ENCODE measurements around the gene CFAP65.

Gene CFAP65

GRCh38 chr2:219032051-219032745 lies 9.1 kb downstream of the CFAP65 start:
- Histone ChIP-seq H3K4me1 (ENCODE audit: insufficient read depth, low read length) (peaks cover 2% of the 10 kb centered on the region), H3K4me3 (ENCODE audit: low read length) (no peak overlapping the region), H2AFZ (ENCODE audit: low read depth, low read length) (no peak overlapping the region), H3K9me3 (ENCODE audit: low read length) (no peaks in the 10 kb centered on the region), H3K27me3 (ENCODE audit: insufficient read depth, low read length) (peaks cover 12% of the 10 kb centered on the region), H3K36me3 (ENCODE audit: insufficient read depth, low read length) (no peaks in the 10 kb centered on the region)

DNA sequence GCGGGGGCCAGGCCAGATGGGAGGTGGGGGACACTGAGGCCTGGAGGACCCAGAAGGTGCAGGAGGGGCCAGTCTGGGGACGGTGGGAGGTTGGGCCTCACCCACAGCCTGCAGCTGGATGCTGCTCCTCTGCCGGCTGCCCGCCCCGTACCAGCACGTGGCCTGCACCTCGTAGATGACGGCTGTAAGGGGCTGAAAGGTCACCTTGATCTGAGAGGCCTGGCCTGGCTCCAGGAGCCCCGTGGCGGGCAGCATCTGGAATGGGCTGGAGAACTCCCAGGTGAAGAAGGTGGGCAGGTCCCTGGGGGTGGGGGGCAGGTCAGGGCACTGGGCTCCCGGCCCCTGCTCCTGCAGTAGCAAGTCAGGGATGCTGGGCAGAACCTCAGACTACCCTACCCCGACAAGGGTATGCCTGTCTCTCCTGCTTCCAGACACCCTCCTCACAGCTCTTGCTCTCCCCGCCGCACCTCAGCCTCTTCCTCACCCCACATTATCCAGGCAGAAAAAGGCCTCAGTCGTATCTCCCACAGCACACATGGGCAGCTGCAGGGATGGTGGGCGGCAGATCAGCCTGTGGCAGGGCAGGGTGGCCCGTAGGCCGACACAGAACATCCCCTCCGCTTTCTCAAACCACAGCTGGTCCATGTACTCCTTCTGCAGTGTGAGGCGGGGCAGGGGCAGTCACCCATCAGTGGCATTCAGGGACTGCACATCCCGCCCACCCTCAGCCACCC lies 10.1 kb downstream of the CFAP65 start:
- H2AFZ ChIP-seq (ENCODE audit: low read depth, low read length): no peak overlapping the region
- no peak overlapping the region for H3K4me3 ChIP-seq (ENCODE audit: low read length)
- no peaks in the 10 kb centered on the region for H3K36me3 ChIP-seq (ENCODE audit: insufficient read depth, low read length)
- peaks cover 2% of the 10 kb centered on the region for H3K4me1 ChIP-seq (ENCODE audit: insufficient read depth, low read length)
- H3K27me3 ChIP-seq (ENCODE audit: insufficient read depth, low read length): peaks cover 12% of the 10 kb centered on the region
- no peaks in the 10 kb centered on the region for H3K9me3 ChIP-seq (ENCODE audit: low read length)

DNA sequence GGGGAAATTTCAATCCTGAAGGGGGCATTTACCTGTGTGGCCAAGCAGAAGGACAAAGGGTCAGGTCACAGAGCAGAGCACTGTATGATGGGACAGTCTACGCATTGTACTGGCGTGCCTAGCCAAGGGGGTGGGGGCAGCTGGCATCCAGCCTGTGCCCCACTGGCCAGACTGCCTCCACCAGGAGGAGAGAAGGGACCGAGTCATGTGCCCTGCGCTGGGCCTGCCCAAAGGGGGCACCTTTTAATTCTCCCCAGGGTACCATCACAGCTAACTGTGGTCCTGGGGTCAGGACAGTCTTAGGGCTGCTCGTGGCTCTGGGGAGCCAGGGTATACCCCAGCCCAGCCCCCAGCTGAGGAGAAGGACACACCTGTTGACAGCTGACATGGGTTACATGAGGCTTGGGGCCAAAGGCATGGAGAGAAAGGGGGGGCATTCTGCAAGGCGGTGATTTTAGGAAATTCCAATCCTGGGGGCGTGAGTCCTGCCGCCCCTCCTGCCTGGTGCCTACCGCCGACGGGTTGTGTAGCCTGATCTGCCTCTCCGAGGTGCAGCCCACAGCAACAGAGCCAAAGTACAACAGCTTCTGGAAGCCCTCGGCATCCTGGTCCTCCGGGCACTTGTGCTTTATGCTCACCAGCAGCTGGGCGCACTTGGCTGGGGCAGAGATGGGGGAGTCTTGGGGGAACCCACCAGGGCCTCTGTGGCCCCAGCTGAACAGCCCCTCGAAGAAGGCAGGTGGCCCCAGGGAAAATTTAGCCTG lies 11.0 kb downstream of the CFAP65 start:
- Histone ChIP-seq H3K36me3 (ENCODE audit: insufficient read depth, low read length) (no peaks in the 10 kb centered on the region), H3K9me3 (ENCODE audit: low read length) (no peaks in the 10 kb centered on the region), H3K4me3 (ENCODE audit: low read length) (no peak overlapping the region), H3K4me1 (ENCODE audit: insufficient read depth, low read length) (peaks cover 2% of the 10 kb centered on the region), H3K27me3 (ENCODE audit: insufficient read depth, low read length) (peaks cover 12% of the 10 kb centered on the region), H2AFZ (ENCODE audit: low read depth, low read length) (no peak overlapping the region)

DNA sequence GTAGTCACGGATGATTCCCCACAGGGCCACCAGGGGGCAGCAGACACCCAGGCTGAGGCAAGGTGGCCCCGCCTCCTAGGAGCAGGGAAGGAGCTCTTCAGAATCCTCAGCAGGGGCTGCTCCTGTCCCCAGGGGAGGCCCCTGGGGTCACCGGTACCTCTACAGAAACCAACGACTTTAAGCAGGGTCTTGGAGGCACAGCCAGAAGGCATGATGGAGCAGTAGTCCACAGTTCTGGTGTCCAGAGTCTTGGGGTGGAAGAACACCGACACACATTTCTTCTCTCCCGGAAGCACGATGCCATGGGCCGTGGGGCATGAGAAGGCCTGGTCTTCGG lies 11.5 kb downstream of the CFAP65 start:
- Histone ChIP-seq H3K36me3 (ENCODE audit: insufficient read depth, low read length) (no peaks in the 10 kb centered on the region), H3K4me1 (ENCODE audit: insufficient read depth, low read length) (peaks cover 2% of the 10 kb centered on the region), H3K9me3 (ENCODE audit: low read length) (no peaks in the 10 kb centered on the region), H3K4me3 (ENCODE audit: low read length) (no peak overlapping the region), H3K27me3 (ENCODE audit: insufficient read depth, low read length) (peaks cover 12% of the 10 kb centered on the region), H2AFZ (ENCODE audit: low read depth, low read length) (no peak overlapping the region)

DNA sequence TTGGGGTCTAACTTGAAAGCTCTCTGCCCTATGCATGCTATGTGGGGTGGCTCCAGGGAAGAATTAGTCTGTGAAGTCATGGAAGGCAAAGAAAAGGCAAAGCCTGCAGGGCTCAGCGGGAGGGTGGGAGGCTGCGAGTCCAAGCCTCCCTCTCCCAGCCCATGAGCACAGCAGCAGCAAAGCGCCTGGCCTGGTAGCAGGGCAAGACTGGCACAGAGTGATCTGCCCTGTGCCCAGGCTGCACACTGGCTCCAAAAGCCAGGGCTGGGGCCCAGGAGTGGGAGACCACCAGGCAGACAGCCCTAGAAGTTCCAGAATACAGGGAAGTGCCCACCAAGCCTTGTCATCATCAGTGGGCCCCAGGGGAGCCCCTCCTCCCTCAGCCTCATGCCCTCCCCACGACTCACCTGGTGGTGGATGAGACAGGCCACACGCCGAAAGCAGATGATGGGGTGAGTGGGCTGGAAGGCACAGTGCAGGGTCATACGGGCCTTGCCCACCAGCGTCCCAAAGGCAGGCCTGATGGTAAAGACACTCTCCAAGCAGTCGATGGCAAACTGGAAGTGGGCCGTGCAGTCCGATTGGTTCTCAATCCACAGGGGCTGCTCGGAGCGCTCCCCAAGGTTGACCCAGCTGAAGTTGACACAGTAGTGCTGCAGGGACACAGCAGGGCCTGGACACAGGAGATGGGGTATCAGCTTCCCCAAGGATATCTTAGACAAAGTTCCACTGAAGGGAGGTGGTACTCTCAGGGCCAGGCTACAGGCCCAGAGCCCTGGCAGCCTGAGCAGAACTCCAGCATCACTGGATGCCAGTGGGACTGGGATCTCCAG lies 12.1 kb downstream of the CFAP65 start:
- peaks cover 5% of the 10 kb centered on the region for H3K4me1 ChIP-seq (ENCODE audit: insufficient read depth, low read length)
- H3K27me3 ChIP-seq (ENCODE audit: insufficient read depth, low read length): peaks cover 12% of the 10 kb centered on the region
- no peak overlapping the region for H2AFZ ChIP-seq (ENCODE audit: low read depth, low read length)
- no peaks in the 10 kb centered on the region for H3K36me3 ChIP-seq (ENCODE audit: insufficient read depth, low read length)
- H3K9me3 ChIP-seq (ENCODE audit: low read length): no peaks in the 10 kb centered on the region
- no peak overlapping the region for H3K4me3 ChIP-seq (ENCODE audit: low read length)

DNA sequence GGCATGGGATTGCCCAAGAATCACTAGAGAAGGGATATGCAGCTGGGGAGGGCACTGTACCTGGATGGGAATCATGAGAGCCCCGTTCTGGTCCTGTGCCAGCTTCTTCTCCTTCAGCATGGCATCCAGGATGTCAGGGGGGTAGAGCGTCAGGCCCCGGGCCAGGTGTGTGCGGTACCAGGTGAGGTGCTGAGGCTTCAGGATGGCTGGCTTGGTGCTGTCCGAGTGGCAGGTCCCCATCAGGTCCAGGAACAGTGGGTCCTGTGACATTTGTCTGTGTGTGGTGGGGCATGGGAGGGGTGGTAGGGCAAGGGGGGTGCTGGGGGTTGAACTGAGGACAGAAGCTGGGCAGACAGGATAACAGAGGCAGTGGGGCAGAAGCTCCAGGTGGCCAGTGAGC lies 13.2 kb downstream of the CFAP65 start:
- peaks cover 19% of the 10 kb centered on the region for H3K27me3 ChIP-seq (ENCODE audit: insufficient read depth, low read length)
- no peaks in the 10 kb centered on the region for H3K9me3 ChIP-seq (ENCODE audit: low read length)
- H3K36me3 ChIP-seq (ENCODE audit: insufficient read depth, low read length): no peaks in the 10 kb centered on the region
- H2AFZ ChIP-seq (ENCODE audit: low read depth, low read length): no peak overlapping the region
- H3K4me3 ChIP-seq (ENCODE audit: low read length): no peak overlapping the region
- peaks cover 10% of the 10 kb centered on the region for H3K4me1 ChIP-seq (ENCODE audit: insufficient read depth, low read length)

GRCh38 chr2:219027511-219028055 lies 13.7 kb downstream of the CFAP65 start:
- H3K27me3 ChIP-seq (ENCODE audit: insufficient read depth, low read length): peaks cover 21% of the 10 kb centered on the region
- no peaks in the 10 kb centered on the region for H3K9me3 ChIP-seq (ENCODE audit: low read length)

DNA sequence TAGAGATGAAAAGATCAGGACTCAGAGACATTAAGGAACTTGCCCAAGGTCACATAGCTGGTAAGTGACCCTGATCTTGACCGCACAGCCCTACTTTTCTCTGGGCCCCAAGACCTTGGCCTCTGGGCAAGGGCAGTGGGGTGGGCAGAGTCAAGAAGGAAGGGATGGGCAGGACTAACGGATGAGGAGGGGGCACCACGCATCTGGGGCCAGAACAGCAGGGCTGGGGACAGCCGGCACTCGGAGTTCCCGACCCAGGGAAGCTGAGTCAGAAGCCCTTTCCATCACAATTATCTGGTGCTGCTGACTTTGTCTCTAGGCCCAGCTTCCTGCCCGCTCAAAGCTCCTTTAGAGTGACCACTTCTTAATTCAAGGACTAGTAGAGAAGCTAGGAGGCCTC lies 14.4 kb downstream of the CFAP65 start:
- H2AFZ ChIP-seq (ENCODE audit: low read depth, low read length): no peak overlapping the region
- peaks cover 23% of the 10 kb centered on the region for H3K27me3 ChIP-seq (ENCODE audit: insufficient read depth, low read length)
- no peak overlapping the region for H3K4me3 ChIP-seq (ENCODE audit: low read length)
- no peaks in the 10 kb centered on the region for H3K9me3 ChIP-seq (ENCODE audit: low read length)
- peaks cover 10% of the 10 kb centered on the region for H3K4me1 ChIP-seq (ENCODE audit: insufficient read depth, low read length)
- no peaks in the 10 kb centered on the region for H3K36me3 ChIP-seq (ENCODE audit: insufficient read depth, low read length)

More at GRCh38 chr2:219027511-219028055, 13.7 kb downstream of the CFAP65 start:
- H3K36me3 ChIP-seq (ENCODE audit: insufficient read depth, low read length): no peaks in the 10 kb centered on the region
- no peak overlapping the region for H3K4me3 ChIP-seq (ENCODE audit: low read length)
- H3K4me1 ChIP-seq (ENCODE audit: insufficient read depth, low read length): peaks cover 10% of the 10 kb centered on the region
- H2AFZ ChIP-seq (ENCODE audit: low read depth, low read length): no peak overlapping the region

GRCh38 chr2:219025637-219026585 lies 15.4 kb downstream of the CFAP65 start:
- no peak overlapping the region for H3K4me3 ChIP-seq (ENCODE audit: low read length)

DNA sequence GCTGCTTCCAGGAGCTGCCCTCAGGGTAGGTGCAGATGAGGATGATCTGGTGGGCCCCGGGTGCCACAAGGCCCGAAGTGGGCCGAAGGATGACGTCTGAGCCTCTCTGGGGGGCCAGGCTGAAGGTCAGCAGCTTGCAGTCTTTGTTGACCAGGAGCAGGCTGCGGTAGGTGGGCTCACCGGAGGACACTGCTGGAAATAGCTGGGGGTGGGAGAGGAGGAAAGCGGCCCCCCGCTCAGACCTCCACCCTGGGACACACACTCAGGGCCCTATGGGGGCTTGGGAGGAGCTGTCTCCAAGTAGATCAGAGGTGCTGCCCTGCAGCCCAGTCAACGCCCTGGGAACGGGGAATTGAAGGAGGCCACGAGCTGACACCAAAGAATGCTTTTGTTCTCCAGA lies 17.3 kb downstream of the CFAP65 start:
- Histone ChIP-seq H3K9me3 (ENCODE audit: low read length) (no peaks in the 10 kb centered on the region), H3K4me1 (ENCODE audit: insufficient read depth, low read length) (peaks cover 8% of the 10 kb centered on the region), H3K27me3 (ENCODE audit: insufficient read depth, low read length) (peaks cover 41% of the 10 kb centered on the region), H3K36me3 (ENCODE audit: insufficient read depth, low read length) (no peaks in the 10 kb centered on the region), H2AFZ (ENCODE audit: low read depth, low read length) (no peak overlapping the region), H3K4me3 (ENCODE audit: low read length) (no peak overlapping the region)

More at GRCh38 chr2:219025637-219026585, 15.4 kb downstream of the CFAP65 start:
- H3K9me3 ChIP-seq (ENCODE audit: low read length): no peaks in the 10 kb centered on the region
- no peak overlapping the region for H2AFZ ChIP-seq (ENCODE audit: low read depth, low read length)
- no peaks in the 10 kb centered on the region for H3K36me3 ChIP-seq (ENCODE audit: insufficient read depth, low read length)
- H3K27me3 ChIP-seq (ENCODE audit: insufficient read depth, low read length): peaks cover 29% of the 10 kb centered on the region
- peaks cover 10% of the 10 kb centered on the region for H3K4me1 ChIP-seq (ENCODE audit: insufficient read depth, low read length)

DNA sequence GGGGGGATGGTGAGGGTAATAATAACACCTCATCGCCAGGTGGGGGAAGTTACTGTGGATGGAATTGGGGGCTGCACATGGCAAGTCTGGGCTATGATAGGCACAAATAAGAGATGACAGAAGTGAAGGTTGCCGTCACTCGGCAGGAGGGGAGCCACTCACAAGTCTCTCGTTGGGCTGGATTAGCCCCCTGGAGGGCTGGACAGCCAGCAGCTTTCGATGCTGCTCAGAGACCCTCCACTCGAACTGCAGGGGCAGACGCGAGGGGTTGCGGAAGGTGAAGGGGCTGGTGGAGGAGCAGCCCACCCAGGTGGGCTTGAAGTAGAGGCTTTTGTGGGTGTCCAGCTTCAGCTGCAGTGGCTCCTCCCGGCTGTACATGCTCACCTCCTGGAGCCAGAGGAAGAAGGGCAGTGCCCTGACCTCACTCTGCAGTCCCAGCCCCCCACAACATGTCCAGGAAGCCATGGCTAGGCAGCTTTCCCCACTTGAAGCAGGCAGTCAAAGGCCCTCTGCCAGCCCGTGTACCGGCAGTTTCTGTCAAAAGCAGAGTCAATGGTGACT lies 18.2 kb downstream of the CFAP65 start:
- peaks cover 51% of the 10 kb centered on the region for H3K27me3 ChIP-seq (ENCODE audit: insufficient read depth, low read length)
- H2AFZ ChIP-seq (ENCODE audit: low read depth, low read length): no peak overlapping the region
- H3K9me3 ChIP-seq (ENCODE audit: low read length): no peaks in the 10 kb centered on the region
- peaks cover 8% of the 10 kb centered on the region for H3K4me1 ChIP-seq (ENCODE audit: insufficient read depth, low read length)
- no peak overlapping the region for H3K4me3 ChIP-seq (ENCODE audit: low read length)
- H3K36me3 ChIP-seq (ENCODE audit: insufficient read depth, low read length): no peaks in the 10 kb centered on the region
